HepG2 (cell line): ENCODE measurements around the gene KTN1. TPM values are rescaled to one million over a fixed set of nuclear protein-coding genes. Genes with fewer than 3 reads are reported as not detected.

Experiments used
- ATAC-seq: fragments of 200-7000 bp; cut with Tn5 transposase; 3 replicates; pipeline ENCODE4 v1.9.1; 2020; ENCODE audit warnings: mild to moderate bottlenecking, moderate library complexity
- BruUV-seq: library from RNA; stranded (reverse); fragments of 400-500 nt; replicated peaks from 2 replicates; lab custom pipeline; 2021; lab: Mats Ljungman, UMichigan
- CTCF ChIA-PET: fragments of 300-600 bp; formaldehyde crosslinking; extraction: SDS; loops from one replicate; lab custom pipeline; 2021; ENCODE audit warnings: low total read pairs, inconsistent platforms, low intra/inter-chr PET ratio; lab: Yijun Ruan, JAX
- POLR2A ChIA-PET: fragments of 350-600 bp; sonication (Branson Sonifier 250); formaldehyde crosslinking; loops from one replicate; lab custom pipeline; 2020; ENCODE audit warnings: antibody characterized with exemption, inconsistent platforms; lab: Yijun Ruan, JAX
- DNase-seq: peaks from one replicate; pipeline ENCODE4 v3.0.0-alpha.2; 2015; ENCODE audit warnings: low spot score
- FAIRE-seq: peaks from 3 replicates; lab custom pipeline; 2011; peaks lifted over from hg19 to GRCh38; lab: Jason Lieb, UNC
- H2AFZ ChIP-seq: one replicate; pipeline ENCODE4 v1.6.1; 2011; ENCODE audit warnings: low read length, inconsistent platforms
- H3K27ac ChIP-seq: fragments of 300-600 bp; 3 replicates; pipeline ENCODE4 v1.8.0; 2011; ENCODE audit warnings: mixed run types, mild to moderate bottlenecking, mixed read lengths, low read length, inconsistent platforms; ENCODE audit not compliant: insufficient read depth; ENCODE audit errors: extremely low read length
- H3K27me3 ChIP-seq, 2 experiments: fragments of 200-600 bp in 1 of 2; 2 replicates in 1 of 2; 3 replicates in 1 of 2; pipeline versions ENCODE4 v1.6.0 to v1.8.0; 2011; ENCODE audit warnings: low read length in 2 of 2, mild to moderate bottlenecking in 2 of 2, moderate library complexity in 2 of 2, inconsistent platforms in 1 of 2; ENCODE audit not compliant: insufficient read depth in 2 of 2, control insufficient read depth in 1 of 2
- H3K36me3 ChIP-seq, 2 experiments: fragments of 200-600 bp in 1 of 2; replicated peaks in 1 of 2; 2 replicates in 1 of 2; 3 replicates in 1 of 2; pipeline versions ENCODE4 v1.5.1 to v1.8.0; 2011; ENCODE audit warnings: low read length in 2 of 2, inconsistent platforms in 1 of 2; ENCODE audit not compliant: insufficient read depth in 2 of 2, control insufficient read depth in 1 of 2
- H3K4me1 ChIP-seq: 2 replicates; pipeline ENCODE4 v1.5.1; 2012; ENCODE audit warnings: low read length, inconsistent platforms; ENCODE audit not compliant: insufficient read depth
- H3K4me2 ChIP-seq: 2 replicates; pipeline ENCODE4 v1.6.0; 2011; ENCODE audit warnings: low read depth, low read length, inconsistent platforms
- H3K4me3 ChIP-seq, 3 experiments: fragments of 200-600 bp in 1 of 3; sonication (generic), shearing (Covaris generic) in 1 of 3; replicated peaks in 1 of 3; 2 replicates each; pipeline ENCODE4 v1.5.1; 2011 to 2016; ENCODE audit warnings: low read length in 3 of 3, inconsistent platforms in 2 of 3, low read depth in 2 of 3, mild to moderate bottlenecking in 2 of 3, control low read depth in 1 of 3, mixed read lengths in 1 of 3; ENCODE audit not compliant: insufficient read depth in 1 of 3
- H3K79me2 ChIP-seq: one replicate; pipeline ENCODE4 v1.6.1; 2011; ENCODE audit warnings: low read length, inconsistent platforms; ENCODE audit not compliant: insufficient read depth
- H3K9ac ChIP-seq: 2 replicates; pipeline ENCODE4 v1.6.0; 2011; ENCODE audit warnings: mild to moderate bottlenecking, low read depth, low read length, inconsistent platforms; ENCODE audit not compliant: insufficient read depth
- H3K9me3 ChIP-seq: 2 replicates; pipeline ENCODE4 v1.5.1; 2012; ENCODE audit warnings: mild to moderate bottlenecking, low read length
- H4K20me1 ChIP-seq: 2 replicates; pipeline ENCODE4 v1.6.0; 2011; ENCODE audit warnings: inconsistent platforms, mild to moderate bottlenecking, low read length, moderate library complexity; ENCODE audit not compliant: insufficient read depth
- RBAK ChIP-seq: sonication (generic); formaldehyde crosslinking; IDR thresholded peaks from 2 replicates; pipeline ENCODE4 v1.5.1; 2020; ENCODE audit warnings: mild to moderate bottlenecking, missing genetic modification reagents
- ZFP90 ChIP-seq: sonication (generic); formaldehyde crosslinking; IDR thresholded peaks from 2 replicates; pipeline ENCODE4 v1.8.0; 2022; ENCODE audit warnings: missing genetic modification reagents, mild to moderate bottlenecking, inconsistent platforms, borderline replicate concordance
- ZNF296 ChIP-seq: sonication (generic); formaldehyde crosslinking; conservative IDR thresholded peaks from 2 replicates; pipeline ENCODE4 v1.5.0; 2020; ENCODE audit warnings: mild to moderate bottlenecking, missing genetic modification reagents
- ZNF354B ChIP-seq: sonication (generic); formaldehyde crosslinking; IDR thresholded peaks from 2 replicates; pipeline ENCODE4 v1.8.0; 2022; ENCODE audit warnings: mild to moderate bottlenecking, missing genetic modification reagents
- ZNF383 ChIP-seq: sonication (generic); formaldehyde crosslinking; IDR thresholded peaks from 2 replicates; pipeline ENCODE4 v1.4.0; 2020; ENCODE audit warnings: missing genetic modification reagents, mild to moderate bottlenecking, borderline replicate concordance
- ZNF749 ChIP-seq: sonication (generic); formaldehyde crosslinking; IDR thresholded peaks from 2 replicates; pipeline ENCODE4 v1.8.0; 2022; ENCODE audit warnings: mild to moderate bottlenecking, missing genetic modification reagents, moderate library complexity, borderline replicate concordance
- ZNF883 ChIP-seq: sonication (generic); formaldehyde crosslinking; IDR thresholded peaks from 2 replicates; pipeline ENCODE4 v1.5.1; 2020; ENCODE audit warnings: mild to moderate bottlenecking, missing genetic modification reagents; ENCODE audit errors: not compliant biosample characterization
- WGBS: methylation state at CpG from one replicate; pipeline ENCODE4 v1.1.6; 2017; ENCODE audit warnings: low lambda C conversion rate; 5-methylcytosine and 5-hydroxymethylcytosine counted together
- in situ Hi-C: cut with HindIII; loops from 2 replicates; pipeline ENCODE4 v1.10.0; 2017; ENCODE audit warnings: low pct_unique_long_range_greater_than_20kb; ENCODE audit not compliant: extremely low pct_ligation_motif_present
- intact Hi-C: fragments of 100-400 bp; cut with micrococcal nuclease; formaldehyde crosslinking; loops from one replicate; pipeline ENCODE4 v1.10.0; 2022; ENCODE audit not compliant: unreplicated experiment
- polyA plus RNA-seq, 8 experiments: library from polyadenylated mRNA; depleted of rRNA in 3 of 8; stranded (reverse) in 7 of 8; unstranded in 1 of 8; fragments of >200 nt; fragmentation: Illumina TruSeq in 4 of 8; extraction: Trizol in 4 of 8; gene quantifications; 2 replicates each; pipeline versions ENCODE4 v1.2.1 to v1.2.3, GENCODE V29; 2011 to 2016; ENCODE audit warnings: low read depth in 4 of 8, missing spikeins in 1 of 8, mixed read lengths in 1 of 8; ENCODE audit not compliant: insufficient read depth in 1 of 8
- total RNA-seq, 5 experiments: library from RNA; depleted of rRNA; stranded (reverse); fragments of >200 nt; fragmentation: Illumina TruSeq; extraction: Trizol; gene quantifications; 2 replicates each; pipeline ENCODE4 v1.2.3, GENCODE V29; 2016; ENCODE audit warnings: low read depth in 1 of 5

KTN1 gene
- total and polyA plus RNA-seq, 2 of the 13 experiments (the other 11 are each of a cell fraction or from before 2014, with no cell fraction given) = 60.6 to 169 TPM

DNA sequence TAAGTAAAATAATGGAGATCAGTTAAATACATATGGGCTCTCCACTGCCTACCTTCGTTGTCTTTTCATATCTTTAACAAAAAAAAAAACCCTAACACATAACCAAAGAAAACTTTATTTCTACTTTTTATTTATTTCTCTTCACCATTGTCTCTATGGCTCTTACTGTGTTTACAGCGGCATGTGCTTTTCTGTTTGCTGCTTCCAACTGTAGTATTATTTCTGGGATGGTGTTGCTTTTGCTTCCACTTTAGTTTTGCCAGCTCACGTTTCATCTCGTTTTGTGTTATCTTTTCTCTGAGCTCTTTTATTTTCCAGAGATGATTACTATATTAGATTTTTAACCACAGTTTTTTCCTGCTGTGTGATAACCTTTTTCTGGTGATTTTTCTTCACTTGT lies 46.1 kb downstream of the KTN1 start:
- WGBS = 97% methylated on average over 4 of the region's 4 CpGs
- ChIA-PET POLR2A (no interaction called here), CTCF (no interaction called here)
- H3K4me3 ChIP-seq = no peak overlapping the region
- FAIRE-seq = no peak
- no peaks in the 10 kb centered on the region for H3K79me2 ChIP-seq
- no peak overlapping the region for H2AFZ ChIP-seq
- no peak overlapping the region for H3K27ac ChIP-seq
- H3K27me3 ChIP-seq = no peaks in the 10 kb centered on the region
- no peak for DNase-seq
- ATAC-seq = no peak
- H3K4me2 ChIP-seq = no peak overlapping the region
- H3K9ac ChIP-seq = no peak overlapping the region
- H3K4me1 ChIP-seq = no peaks in the 10 kb centered on the region
- TF ChIP-seq ZNF749 (CRISPR knock-in tag) (no peak), ZFP90 (CRISPR knock-in tag) (no peak)
- in situ Hi-C loops (no loop called here), intact Hi-C loops (no loop called here)
- peaks cover 7 to 56% of the 10 kb centered on the region in 2 experiments; a peak in 4 of 5 replicates for H3K36me3 ChIP-seq
- no peaks in the 10 kb centered on the region for H4K20me1 ChIP-seq
- no TSS peak for BruUV-seq
- no peaks in the 10 kb centered on the region for H3K9me3 ChIP-seq

GRCh38 chr14:55628426-55628825 lies 48.4 kb downstream of the KTN1 start:
- no peak overlapping the region for H3K4me3 ChIP-seq
- in situ Hi-C loops = no loop called here
- H3K27ac ChIP-seq = no peak overlapping the region
- H3K9ac ChIP-seq = no peak overlapping the region
- ATAC-seq (no peak), FAIRE-seq (no peak), DNase-seq (no peak)
- no peaks in the 10 kb centered on the region for H4K20me1 ChIP-seq
- ChIA-PET CTCF (no interaction called here), POLR2A (no interaction called here)
- intact Hi-C loops = no loop called here
- no peaks in the 10 kb centered on the region for H3K4me1 ChIP-seq
- H2AFZ ChIP-seq = no peak overlapping the region
- no peaks in the 10 kb centered on the region for H3K9me3 ChIP-seq
- H3K79me2 ChIP-seq = no peaks in the 10 kb centered on the region
- no peak overlapping the region for H3K4me2 ChIP-seq
- peaks cover 7 to 49% of the 10 kb centered on the region in 2 experiments; a peak in 4 of 5 replicates for H3K36me3 ChIP-seq
- H3K27me3 ChIP-seq = no peaks in the 10 kb centered on the region
- no peak for TF ChIP-seq ZFP90 (CRISPR knock-in tag)
- TF ChIP-seq ZNF296 (CRISPR knock-in tag) = no peak
- TF ChIP-seq ZNF383 (CRISPR knock-in tag) = no peak
- no peak for TF ChIP-seq RBAK (CRISPR knock-in tag)
- TF ChIP-seq ZNF354B (CRISPR knock-in tag) = no peak
- TF ChIP-seq ZNF883 (CRISPR knock-in tag) = no peak
- no TSS peak for BruUV-seq
